Neural cell (in vitro differentiated cells): ENCODE results near the gene UROC1. TPM values are rescaled to one million over a fixed set of nuclear protein-coding genes. Genes with fewer than 3 reads are reported as not detected.

ENCODE experiments used
- H2AFZ ChIP-seq: fragments of 200-600, 300-800 bp; sonication (generic), shearing (Covaris generic); 2 replicates; pipeline ENCODE4 v1.6.0; 2014; ENCODE audit warnings: low read depth, mild to moderate bottlenecking, antibody characterized with exemption, low read length, moderate library complexity
- H3F3A ChIP-seq: fragments of 200-600 bp; shearing (Covaris generic); 2 replicates; pipeline ENCODE4 v1.6.1; 2016; ENCODE audit warnings: mild to moderate bottlenecking, moderate library complexity, mixed read lengths, antibody characterized with exemption, low read length; ENCODE audit not compliant: insufficient read depth, poor library complexity, severe bottlenecking
- H3K27ac ChIP-seq: fragments of 200-600, 300-800 bp; sonication (generic), shearing (Covaris generic); 2 replicates; pipeline ENCODE4 v1.5.1; 2014; ENCODE audit warnings: mild to moderate bottlenecking, low read length, moderate library complexity
- H3K27me3 ChIP-seq: fragments of 300-800, 200-600 bp; sonication (generic), shearing (Covaris generic); 2 replicates; pipeline ENCODE4 v1.6.0; 2014; ENCODE audit warnings: mild to moderate bottlenecking, low read depth, low read length, moderate library complexity; ENCODE audit not compliant: insufficient read depth
- H3K36me3 ChIP-seq: fragments of 300-800, 200-600 bp; sonication (generic), shearing (Covaris generic); 2 replicates; pipeline ENCODE4 v1.5.1; 2014; ENCODE audit warnings: mild to moderate bottlenecking, antibody characterized with exemption, low read length, moderate library complexity; ENCODE audit not compliant: insufficient read depth
- H3K4me2 ChIP-seq: fragments of 300-800, 200-600 bp; sonication (generic), shearing (Covaris generic); 2 replicates; pipeline ENCODE4 v1.6.0; 2014; ENCODE audit warnings: mild to moderate bottlenecking, low read length
- H3K4me3 ChIP-seq: fragments of 300-800, 200-600 bp; sonication (generic), shearing (Covaris generic); 2 replicates; pipeline ENCODE4 v1.5.1; 2014; ENCODE audit warnings: mild to moderate bottlenecking, low read length, moderate library complexity
- H3K79me2 ChIP-seq: fragments of 200-600 bp; shearing (Covaris generic); replicated peaks from 2 replicates; pipeline ENCODE4 v1.6.0; 2014; ENCODE audit warnings: mild to moderate bottlenecking, low read length, moderate library complexity; ENCODE audit not compliant: insufficient read depth
- H3K9ac ChIP-seq: fragments of 300-800, 200-600 bp; sonication (generic), shearing (Covaris generic); 2 replicates; pipeline ENCODE4 v1.6.1; 2016; ENCODE audit warnings: mild to moderate bottlenecking, low read length, mixed read lengths
- H3K9me2 ChIP-seq: fragments of 200-600 bp; shearing (Covaris generic); 2 replicates; pipeline ENCODE4 v1.6.1; 2016; ENCODE audit warnings: mild to moderate bottlenecking, low read length, mixed read lengths; ENCODE audit not compliant: insufficient read depth
- H3K9me3 ChIP-seq: fragments of 200-600, 300-800 bp; sonication (generic), shearing (Covaris generic); 2 replicates; pipeline ENCODE4 v1.6.1; 2016; ENCODE audit warnings: mild to moderate bottlenecking, mixed run types, low read length, moderate library complexity, mixed read lengths
- H4K20me1 ChIP-seq: fragments of 200-600 bp; shearing (Covaris generic); 2 replicates; pipeline ENCODE4 v1.6.1; 2016; ENCODE audit warnings: mild to moderate bottlenecking, mixed run types; ENCODE audit not compliant: insufficient read depth
- CTCF ChIP-seq: fragments of 450-650 bp; IDR thresholded peaks from 2 replicates; pipeline ENCODE4 v1.5.1; 2014; ENCODE audit warnings: antibody characterized with exemption, mild to moderate bottlenecking, moderate library complexity; ENCODE audit not compliant: poor library complexity, severe bottlenecking
- EP300 ChIP-seq: fragments of 450-650 bp; conservative IDR thresholded peaks from 2 replicates; pipeline ENCODE4 v1.6.1; 2014; ENCODE audit warnings: antibody characterized with exemption, mild to moderate bottlenecking, moderate library complexity; ENCODE audit not compliant: poor library complexity, severe bottlenecking
- EZH2 ChIP-seq: fragments of 200-600, 300-800 bp; shearing (Covaris generic), sonication (generic); IDR thresholded peaks from 2 replicates; pipeline ENCODE4 v1.6.1; 2014; ENCODE audit warnings: antibody characterized with exemption, low read length, borderline replicate concordance, mild to moderate bottlenecking; ENCODE audit not compliant: insufficient read depth, poor library complexity, severe bottlenecking
- MXI1 ChIP-seq: fragments of 450-650 bp; conservative IDR thresholded peaks from 2 replicates; pipeline ENCODE4 v1.6.1; 2014; ENCODE audit warnings: antibody characterized with exemption, mild to moderate bottlenecking; ENCODE audit not compliant: poor library complexity, severe bottlenecking
- POLR2AphosphoS5 ChIP-seq: IDR thresholded peaks from 2 replicates; pipeline ENCODE4 v1.6.1; 2012
- RAD21 ChIP-seq: fragments of 450-650 bp; conservative IDR thresholded peaks from 2 replicates; pipeline ENCODE4 v1.6.1; 2014; ENCODE audit warnings: antibody characterized with exemption, mild to moderate bottlenecking, moderate library complexity
- SMC3 ChIP-seq: fragments of 450-650 bp; conservative IDR thresholded peaks from 2 replicates; pipeline ENCODE4 v1.6.1; 2014; ENCODE audit warnings: antibody characterized with exemption, mild to moderate bottlenecking, moderate library complexity; ENCODE audit not compliant: poor library complexity
- TAF1 ChIP-seq: IDR thresholded peaks from 2 replicates; pipeline ENCODE4 v1.6.1; 2012; ENCODE audit warnings: low read depth
- polyA plus RNA-seq: library from polyadenylated mRNA; depleted of rRNA; stranded (reverse); fragments of >200 nt; gene quantifications from 2 replicates; pipeline ENCODE4 v1.2.3, GENCODE V29; 2014
- TF ChIP-seq, protein P1 (sequence below): IDR thresholded peaks from 2 replicates; pipeline ENCODE4 v1.6.1; 2012; ENCODE audit warnings: borderline replicate concordance

The UROC1 gene
- polyA plus RNA-seq, 1 donor from 2014 or later: not detected

DNA sequence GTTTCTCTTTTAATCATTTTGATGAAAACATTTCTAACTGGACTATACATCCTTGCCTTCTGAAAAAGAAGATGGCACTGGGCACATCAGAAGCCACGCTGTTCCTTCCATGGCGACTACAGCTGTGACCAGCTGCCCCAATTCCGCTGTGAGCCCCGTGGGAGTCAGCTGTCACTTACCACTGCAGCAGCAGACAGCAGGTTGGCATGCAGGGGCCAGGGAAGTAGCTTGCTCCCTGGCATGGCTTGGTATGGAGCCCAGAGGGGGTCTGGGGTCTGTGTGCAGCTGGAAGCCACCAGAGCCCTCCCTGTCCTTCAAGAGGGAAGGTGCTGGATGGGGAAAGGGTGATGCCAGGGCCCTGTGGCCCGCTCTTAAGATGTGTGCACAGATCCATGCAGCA, 37.4 kb downstream of the UROC1 start:
- Histone ChIP-seq H3K9me3 (no peaks in the 10 kb centered on the region), H3K27ac (no peak overlapping the region), H3F3A (no peaks in the 10 kb centered on the region), H3K4me3 (no peak overlapping the region), H3K27me3 (no peaks in the 10 kb centered on the region), H3K4me2 (no peak overlapping the region), H3K36me3 (no peaks in the 10 kb centered on the region), H2AFZ (no peak overlapping the region), H3K9me2 (no peaks in the 10 kb centered on the region), H3K9ac (no peak overlapping the region), H4K20me1 (no peaks in the 10 kb centered on the region), H3K79me2 (no peaks in the 10 kb centered on the region)
- TF ChIP-seq SMC3 (no peak), POLR2AphosphoS5 (no peak)

DNA sequence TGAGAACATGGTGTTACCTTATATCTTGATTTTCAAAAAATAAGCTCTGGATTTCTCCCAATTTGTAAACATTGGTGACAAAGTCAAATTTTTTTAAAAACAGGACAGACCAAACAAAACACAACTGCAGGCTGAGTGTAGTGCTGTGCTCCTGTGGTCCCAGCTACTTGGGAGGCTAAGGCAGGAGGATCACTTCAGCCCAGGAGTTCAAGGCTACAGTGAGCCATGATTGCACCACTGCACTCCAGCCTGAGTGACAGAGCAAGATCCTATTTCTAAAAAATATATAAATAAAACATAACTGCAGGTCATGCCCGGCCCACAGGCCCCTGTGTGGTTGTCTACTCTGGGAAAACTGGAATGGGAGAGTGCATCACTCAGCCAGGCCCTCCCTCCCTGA, 37.9 kb downstream of the UROC1 start:
- Histone ChIP-seq H3K9me3 (no peaks in the 10 kb centered on the region), H3K36me3 (no peaks in the 10 kb centered on the region), H3F3A (no peaks in the 10 kb centered on the region), H3K4me3 (no peak overlapping the region), H3K4me2 (no peak overlapping the region), H3K9me2 (no peaks in the 10 kb centered on the region), H4K20me1 (peaks cover under 1% of the 10 kb centered on the region), H2AFZ (no peak overlapping the region), H3K79me2 (no peaks in the 10 kb centered on the region), H3K9ac (no peak overlapping the region), H3K27me3 (no peaks in the 10 kb centered on the region), H3K27ac (no peak overlapping the region)
- no peak for TF ChIP-seq EZH2
- no peak for TF ChIP-seq TAF1
- TF ChIP-seq, protein P1, sequence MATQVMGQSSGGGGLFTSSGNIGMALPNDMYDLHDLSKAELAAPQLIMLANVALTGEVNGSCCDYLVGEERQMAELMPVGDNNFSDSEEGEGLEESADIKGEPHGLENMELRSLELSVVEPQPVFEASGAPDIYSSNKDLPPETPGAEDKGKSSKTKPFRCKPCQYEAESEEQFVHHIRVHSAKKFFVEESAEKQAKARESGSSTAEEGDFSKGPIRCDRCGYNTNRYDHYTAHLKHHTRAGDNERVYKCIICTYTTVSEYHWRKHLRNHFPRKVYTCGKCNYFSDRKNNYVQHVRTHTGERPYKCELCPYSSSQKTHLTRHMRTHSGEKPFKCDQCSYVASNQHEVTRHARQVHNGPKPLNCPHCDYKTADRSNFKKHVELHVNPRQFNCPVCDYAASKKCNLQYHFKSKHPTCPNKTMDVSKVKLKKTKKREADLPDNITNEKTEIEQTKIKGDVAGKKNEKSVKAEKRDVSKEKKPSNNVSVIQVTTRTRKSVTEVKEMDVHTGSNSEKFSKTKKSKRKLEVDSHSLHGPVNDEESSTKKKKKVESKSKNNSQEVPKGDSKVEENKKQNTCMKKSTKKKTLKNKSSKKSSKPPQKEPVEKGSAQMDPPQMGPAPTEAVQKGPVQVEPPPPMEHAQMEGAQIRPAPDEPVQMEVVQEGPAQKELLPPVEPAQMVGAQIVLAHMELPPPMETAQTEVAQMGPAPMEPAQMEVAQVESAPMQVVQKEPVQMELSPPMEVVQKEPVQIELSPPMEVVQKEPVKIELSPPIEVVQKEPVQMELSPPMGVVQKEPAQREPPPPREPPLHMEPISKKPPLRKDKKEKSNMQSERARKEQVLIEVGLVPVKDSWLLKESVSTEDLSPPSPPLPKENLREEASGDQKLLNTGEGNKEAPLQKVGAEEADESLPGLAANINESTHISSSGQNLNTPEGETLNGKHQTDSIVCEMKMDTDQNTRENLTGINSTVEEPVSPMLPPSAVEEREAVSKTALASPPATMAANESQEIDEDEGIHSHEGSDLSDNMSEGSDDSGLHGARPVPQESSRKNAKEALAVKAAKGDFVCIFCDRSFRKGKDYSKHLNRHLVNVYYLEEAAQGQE: no peak
- no peak for TF ChIP-seq RAD21
- TF ChIP-seq EP300: no peak
- no peak for TF ChIP-seq CTCF
- no peak for TF ChIP-seq MXI1
